ENCODE data around the gene NRXN2.

DNA sequence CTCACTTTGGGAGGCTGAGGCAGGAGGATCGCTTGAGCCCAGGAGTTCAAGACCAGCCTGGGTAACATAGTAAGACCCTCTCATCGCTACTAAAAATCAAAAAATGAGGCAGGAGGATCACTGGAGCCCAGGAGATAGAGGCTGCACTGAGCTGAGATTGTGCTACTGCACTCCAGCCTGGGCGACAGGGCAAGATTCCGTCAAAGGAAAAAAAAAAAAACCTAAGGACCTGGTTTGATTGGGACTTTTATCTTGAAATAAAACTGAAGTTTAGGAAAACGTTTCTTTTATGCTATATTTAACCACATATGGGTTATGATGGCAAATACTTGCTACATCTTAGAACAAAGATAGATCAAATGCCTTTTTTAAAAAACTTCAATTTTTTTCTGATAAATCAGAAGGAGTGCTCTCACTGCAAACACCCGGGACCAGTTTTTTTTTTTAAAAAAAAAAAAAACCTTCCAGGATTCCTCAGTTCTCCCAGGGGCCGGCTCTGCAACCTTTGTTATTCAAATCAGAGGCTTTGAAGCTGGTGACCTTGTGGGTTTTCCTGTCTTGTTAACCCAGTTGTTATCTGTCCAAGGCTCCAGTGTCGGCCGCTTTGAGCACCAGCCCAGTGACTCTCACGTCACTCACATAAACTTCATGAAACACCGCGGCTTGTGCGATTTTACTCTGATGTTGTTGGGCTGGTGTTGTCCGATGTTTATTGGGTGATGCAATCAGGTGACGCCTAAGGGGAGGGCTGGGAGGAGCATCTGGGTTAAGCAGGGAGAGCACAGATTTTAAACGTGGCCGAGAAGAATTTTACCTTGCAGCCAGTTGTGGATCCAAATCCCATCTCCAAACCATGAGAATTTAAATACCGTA, 156.7 kb downstream of the NRXN2 start:
- TF ChIP-seq, protein P1, sequence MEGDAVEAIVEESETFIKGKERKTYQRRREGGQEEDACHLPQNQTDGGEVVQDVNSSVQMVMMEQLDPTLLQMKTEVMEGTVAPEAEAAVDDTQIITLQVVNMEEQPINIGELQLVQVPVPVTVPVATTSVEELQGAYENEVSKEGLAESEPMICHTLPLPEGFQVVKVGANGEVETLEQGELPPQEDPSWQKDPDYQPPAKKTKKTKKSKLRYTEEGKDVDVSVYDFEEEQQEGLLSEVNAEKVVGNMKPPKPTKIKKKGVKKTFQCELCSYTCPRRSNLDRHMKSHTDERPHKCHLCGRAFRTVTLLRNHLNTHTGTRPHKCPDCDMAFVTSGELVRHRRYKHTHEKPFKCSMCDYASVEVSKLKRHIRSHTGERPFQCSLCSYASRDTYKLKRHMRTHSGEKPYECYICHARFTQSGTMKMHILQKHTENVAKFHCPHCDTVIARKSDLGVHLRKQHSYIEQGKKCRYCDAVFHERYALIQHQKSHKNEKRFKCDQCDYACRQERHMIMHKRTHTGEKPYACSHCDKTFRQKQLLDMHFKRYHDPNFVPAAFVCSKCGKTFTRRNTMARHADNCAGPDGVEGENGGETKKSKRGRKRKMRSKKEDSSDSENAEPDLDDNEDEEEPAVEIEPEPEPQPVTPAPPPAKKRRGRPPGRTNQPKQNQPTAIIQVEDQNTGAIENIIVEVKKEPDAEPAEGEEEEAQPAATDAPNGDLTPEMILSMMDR (IDR thresholded peaks at IDR 0.05) = no peak
- TF ChIP-seq POLR2A (IDR thresholded peaks at IDR 0.05) = no peak
